ENCODE data around the gene NLRP3. TPM values are rescaled to one million over a fixed set of nuclear protein-coding genes. Genes with fewer than 3 reads are reported as not detected.

Gene NLRP3
- total RNA-seq = 0.62 and 1.7 TPM in 2 replicates

DNA sequence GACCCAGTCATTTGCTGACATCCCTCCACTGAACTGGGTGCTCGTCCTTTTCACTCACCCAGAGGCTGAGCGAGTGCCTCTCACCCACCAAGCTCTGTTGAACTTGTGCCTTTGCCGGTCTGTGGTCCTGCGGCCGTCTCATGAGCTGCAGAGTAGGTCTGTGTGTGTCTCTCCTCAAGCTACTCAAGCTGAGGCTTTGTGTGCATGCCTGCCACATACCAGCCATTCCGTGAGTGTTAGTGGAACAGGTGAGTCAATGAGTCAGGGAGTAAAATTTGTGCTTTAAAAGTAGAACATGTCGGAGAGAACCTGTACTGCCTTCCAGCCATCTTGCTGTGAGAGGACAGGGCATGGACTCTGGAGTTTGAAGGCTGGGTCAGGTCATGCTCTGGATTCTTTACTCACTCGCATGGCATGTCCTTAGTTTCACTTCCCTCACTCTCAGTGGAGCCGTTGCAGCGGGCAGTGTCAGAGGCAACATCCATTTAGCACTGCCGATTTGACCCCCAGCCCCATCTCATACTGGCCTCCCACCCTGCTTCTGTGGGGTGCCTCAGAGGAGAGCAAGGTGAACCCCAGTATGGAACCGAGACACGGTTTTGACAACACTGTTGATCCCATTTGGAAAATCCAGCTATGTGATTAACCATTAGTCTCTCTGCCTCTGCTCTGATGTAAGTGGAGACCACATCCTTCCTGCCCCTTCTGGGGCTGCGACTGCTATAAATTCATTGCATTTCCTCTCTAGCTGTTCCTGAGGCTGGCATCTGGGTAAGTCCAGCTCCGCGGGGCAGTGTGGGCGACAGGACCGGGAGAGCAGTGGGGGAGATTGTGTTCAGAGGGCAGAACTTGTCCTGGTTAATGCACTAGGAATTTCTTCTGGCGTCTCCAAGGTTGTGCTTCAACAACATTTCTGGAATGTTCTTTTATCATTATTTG lies at the start of gene NLRP3:
TSS of gene NLRP3 (plus strand) at position 751 of the 939 bp plus-strand sequence. CDS start 2,628 bp downstream, outside the sequence.

Other genes with a start within 250 kb of the NLRP3 start
- 29.0 and 38.5 TPM in 2 replicates for gene ZNF124, start 244.2 kb upstream of the NLRP3 start, total RNA-seq
- gene VN1R5, start 160.1 kb upstream of the NLRP3 start, total RNA-seq = 0.12 TPM in 1 of 2 replicates, not detected in the other
- gene ZNF496, start 84.3 kb upstream of the NLRP3 start, total RNA-seq = 17.8 and 20.1 TPM in 2 replicates
- gene OR2B11, start 41.9 kb downstream of the NLRP3 start, total RNA-seq = not detected in 2 replicates
- gene OR2C3, start 120.3 kb downstream of the NLRP3 start, total RNA-seq = not detected in 2 replicates
- gene GCSAML, start 133.0 kb downstream of the NLRP3 start, total RNA-seq = under 0.01 TPM in 1 of 2 replicates, not detected in the other
- gene OR2G2, start 172.2 kb downstream of the NLRP3 start, total RNA-seq = not detected in 2 replicates
- not detected in 2 replicates for gene OR2G3, start 189.4 kb downstream of the NLRP3 start, total RNA-seq